ENCODE data around the gene RAP2A.

DNA sequence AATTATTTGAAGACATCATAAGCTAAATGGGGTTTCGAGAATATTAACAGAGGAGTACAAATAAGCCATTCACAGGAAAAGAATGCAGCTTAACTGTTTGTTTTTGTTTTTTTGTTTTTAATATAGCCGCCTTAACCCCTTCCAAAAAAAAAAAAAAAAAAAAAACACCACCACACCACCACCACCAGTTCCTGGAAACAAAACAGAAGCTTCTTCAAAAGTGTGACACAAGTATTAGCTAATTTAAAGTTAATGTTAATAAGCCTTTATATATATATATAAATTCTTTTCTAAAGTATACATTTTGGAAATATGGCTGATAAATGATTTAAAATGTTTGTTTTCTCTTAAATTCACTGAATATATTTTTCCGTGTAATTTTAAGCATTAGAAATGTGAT, 1.4 kb downstream of the RAP2A start:
- TF ChIP-seq CTCF (IDR thresholded peaks at IDR 0.05; ENCODE audit: low read depth, low read length, missing input control) (no peak), RAD21 (IDR thresholded peaks at IDR 0.05) (no peak), EGR1 (IDR thresholded peaks at IDR 0.05; ENCODE audit: low read depth in 2 of 2) (no peak), REST (IDR thresholded peaks at IDR 0.05) (no peak), SP1 (IDR thresholded peaks at IDR 0.05) (no peak), TAF1 (conservative IDR thresholded peaks at IDR 0.05) (no peak), JUND (IDR thresholded peaks at IDR 0.05) (no peak)
- TF ChIP-seq, protein P1, sequence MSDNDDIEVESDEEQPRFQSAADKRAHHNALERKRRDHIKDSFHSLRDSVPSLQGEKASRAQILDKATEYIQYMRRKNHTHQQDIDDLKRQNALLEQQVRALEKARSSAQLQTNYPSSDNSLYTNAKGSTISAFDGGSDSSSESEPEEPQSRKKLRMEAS (IDR thresholded peaks at IDR 0.05): no peak

Measured in liver (tissue), 3 donors.